MM.1S (cell line): ENCODE measurements around the gene HOXB3.

Experiments
- DNase-seq: peaks from one replicate; pipeline ENCODE4 v3.0.0-alpha.2; 2015
- H2AFZ ChIP-seq: fragments of 300-600 bp; sonication (generic); 2 replicates; pipeline ENCODE4 v1.6.0; 2016; ENCODE audit warnings: antibody characterized with exemption, low read length
- H3F3A ChIP-seq: fragments of 300-600 bp; sonication (generic); 2 replicates; pipeline ENCODE4 v1.6.1; 2016; ENCODE audit warnings: mild to moderate bottlenecking, antibody characterized with exemption, low read length, moderate library complexity, mixed read lengths; ENCODE audit not compliant: insufficient read depth
- H3K27ac ChIP-seq: fragments of 300-600 bp; sonication (generic); 2 replicates; pipeline ENCODE4 v1.5.1; 2016; ENCODE audit warnings: mild to moderate bottlenecking, low read length
- H3K27me3 ChIP-seq: fragments of 300-600 bp; sonication (generic); replicated peaks from 2 replicates; pipeline ENCODE4 v1.6.0; 2016; ENCODE audit warnings: low read length; ENCODE audit not compliant: insufficient read depth
- H3K36me3 ChIP-seq: fragments of 300-600 bp; sonication (generic); replicated peaks from 2 replicates; pipeline ENCODE4 v1.6.1; 2016; ENCODE audit warnings: mild to moderate bottlenecking, low read length, mixed read lengths; ENCODE audit not compliant: insufficient read depth
- H3K4me1 ChIP-seq: fragments of 300-600 bp; sonication (generic); 2 replicates; pipeline ENCODE4 v1.6.1; 2016; ENCODE audit warnings: low read length, mixed read lengths
- H3K4me2 ChIP-seq: fragments of 300-600 bp; sonication (generic); 2 replicates; pipeline ENCODE4 v1.6.0; 2016; ENCODE audit warnings: low read depth, low read length
- H3K4me3 ChIP-seq: fragments of 300-600 bp; sonication (generic); 2 replicates; pipeline ENCODE4 v1.5.1; 2016; ENCODE audit warnings: low read length, mixed read lengths
- H3K79me2 ChIP-seq: fragments of 300-600 bp; sonication (generic); 2 replicates; pipeline ENCODE4 v1.6.1; 2016; ENCODE audit warnings: mixed run types, low read length, mixed read lengths
- H3K9ac ChIP-seq: fragments of 300-600 bp; sonication (generic); 2 replicates; pipeline ENCODE4 v1.6.1; 2016; ENCODE audit warnings: low read length, mixed read lengths
- H3K9me2 ChIP-seq: fragments of 300-600 bp; sonication (generic); replicated peaks from 2 replicates; pipeline ENCODE4 v1.6.1; 2016; ENCODE audit warnings: mild to moderate bottlenecking, low read length, mixed read lengths; ENCODE audit not compliant: insufficient read depth
- H3K9me3 ChIP-seq: fragments of 300-600 bp; sonication (generic); replicated peaks from 2 replicates; pipeline ENCODE4 v1.6.1; 2016; ENCODE audit warnings: mild to moderate bottlenecking, low read length, mixed read lengths; ENCODE audit not compliant: insufficient read depth
- H4K20me1 ChIP-seq: fragments of 300-600 bp; sonication (generic); 2 replicates; pipeline ENCODE4 v1.6.1; 2016; ENCODE audit warnings: mild to moderate bottlenecking, low read length, moderate library complexity, mixed read lengths; ENCODE audit not compliant: insufficient read depth
- EZH2 ChIP-seq: fragments of 300-600 bp; sonication (generic); optimal IDR thresholded peaks from 2 replicates; pipeline ENCODE3; 2017; ENCODE audit warnings: low read depth, mild to moderate bottlenecking, antibody characterized with exemption, low read length, mixed read lengths
- EZH2phosphoT487 ChIP-seq: fragments of 300-600 bp; sonication (generic); IDR thresholded peaks from 2 replicates; pipeline ENCODE4 v1.6.1; 2018; ENCODE audit warnings: antibody characterized with exemption, low read length
- TF ChIP-seq, protein P1 (sequence below): fragments of 300-600 bp; sonication (generic); IDR thresholded peaks from 2 replicates; pipeline ENCODE4 v1.5.1; 2016; ENCODE audit warnings: antibody characterized with exemption, low read length, mixed read lengths

The HOXB3 gene

GRCh38 chr17:48632579-48633265, 42.7 kb upstream of the HOXB3 start:
- Histone ChIP-seq H3K9me2 (no peaks in the 10 kb centered on the region), H3K79me2 (no peaks in the 10 kb centered on the region), H3K4me3 (no peak overlapping the region), H3K9ac (no peak overlapping the region), H3K4me1 (peaks cover 4% of the 10 kb centered on the region; the same call in 1 of the 2 replicates), H3K4me2 (no peak overlapping the region), H3K36me3 (no peaks in the 10 kb centered on the region), H2AFZ (no peak overlapping the region), H3F3A (no peaks in the 10 kb centered on the region), H3K9me3 (no peaks in the 10 kb centered on the region), H3K27ac (no peak overlapping the region), H4K20me1 (no peaks in the 10 kb centered on the region), H3K27me3 (peaks cover 43% of the 10 kb centered on the region)
- TF ChIP-seq EZH2 (no peak), EZH2phosphoT487 (no peak)
- TF ChIP-seq, protein P1, sequence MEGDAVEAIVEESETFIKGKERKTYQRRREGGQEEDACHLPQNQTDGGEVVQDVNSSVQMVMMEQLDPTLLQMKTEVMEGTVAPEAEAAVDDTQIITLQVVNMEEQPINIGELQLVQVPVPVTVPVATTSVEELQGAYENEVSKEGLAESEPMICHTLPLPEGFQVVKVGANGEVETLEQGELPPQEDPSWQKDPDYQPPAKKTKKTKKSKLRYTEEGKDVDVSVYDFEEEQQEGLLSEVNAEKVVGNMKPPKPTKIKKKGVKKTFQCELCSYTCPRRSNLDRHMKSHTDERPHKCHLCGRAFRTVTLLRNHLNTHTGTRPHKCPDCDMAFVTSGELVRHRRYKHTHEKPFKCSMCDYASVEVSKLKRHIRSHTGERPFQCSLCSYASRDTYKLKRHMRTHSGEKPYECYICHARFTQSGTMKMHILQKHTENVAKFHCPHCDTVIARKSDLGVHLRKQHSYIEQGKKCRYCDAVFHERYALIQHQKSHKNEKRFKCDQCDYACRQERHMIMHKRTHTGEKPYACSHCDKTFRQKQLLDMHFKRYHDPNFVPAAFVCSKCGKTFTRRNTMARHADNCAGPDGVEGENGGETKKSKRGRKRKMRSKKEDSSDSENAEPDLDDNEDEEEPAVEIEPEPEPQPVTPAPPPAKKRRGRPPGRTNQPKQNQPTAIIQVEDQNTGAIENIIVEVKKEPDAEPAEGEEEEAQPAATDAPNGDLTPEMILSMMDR, result no peak
- DNase-seq, result no peak

DNA sequence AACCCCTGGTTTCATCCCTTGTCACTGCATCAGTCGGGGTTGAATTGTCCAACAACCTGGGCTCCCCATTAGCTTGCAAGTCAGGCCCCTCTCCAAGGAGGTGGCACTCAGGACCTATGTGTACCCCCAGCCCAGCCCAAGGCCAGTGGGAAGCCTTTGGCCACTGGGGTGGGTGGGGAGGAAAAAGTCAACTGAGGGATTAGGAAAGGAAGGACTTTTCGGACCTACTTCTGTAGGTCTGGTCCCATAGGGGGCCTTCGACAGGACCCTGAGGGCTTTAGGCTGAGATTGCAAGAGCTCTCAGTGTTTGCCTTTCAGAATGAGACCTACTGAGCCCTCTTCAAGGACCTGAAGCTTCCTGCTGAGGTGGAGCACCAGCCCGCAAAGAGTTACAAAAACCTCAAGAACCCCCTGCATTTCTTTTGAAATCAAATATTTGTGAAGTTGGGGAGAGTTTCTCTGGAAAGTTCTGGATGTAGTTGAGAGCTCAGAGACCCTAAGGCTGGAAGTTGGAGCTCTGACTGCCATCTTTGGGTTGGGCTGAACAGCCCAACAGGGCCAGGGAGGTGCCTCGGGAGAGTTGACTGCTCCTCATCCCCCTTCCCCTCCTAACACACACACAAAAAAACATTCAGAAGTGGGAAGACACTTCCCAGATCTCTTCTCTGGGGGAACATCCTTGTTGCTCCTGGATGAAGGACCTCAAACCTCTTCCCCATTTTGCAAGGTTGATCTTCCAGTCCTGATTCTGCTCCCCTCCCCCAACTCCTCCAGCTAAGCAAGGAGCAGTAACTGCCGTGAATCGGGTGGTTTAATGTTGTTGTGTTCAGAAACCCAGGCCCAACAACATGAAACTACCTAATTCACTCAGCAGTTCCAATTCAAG, 41.9 kb upstream of the HOXB3 start:
- Histone ChIP-seq H3K36me3 (no peaks in the 10 kb centered on the region), H3K9ac (no peak overlapping the region), H2AFZ (no peak overlapping the region), H3K4me1 (peaks cover 3% of the 10 kb centered on the region; the same call in 1 of the 2 replicates), H3K27ac (no peak overlapping the region), H3K4me2 (no peak overlapping the region), H3K27me3 (peaks cover 43% of the 10 kb centered on the region), H4K20me1 (no peaks in the 10 kb centered on the region), H3F3A (no peaks in the 10 kb centered on the region), H3K9me2 (no peaks in the 10 kb centered on the region), H3K9me3 (no peaks in the 10 kb centered on the region), H3K79me2 (no peaks in the 10 kb centered on the region), H3K4me3 (no peak overlapping the region)
- DNase-seq, result no peak
- TF ChIP-seq, protein P1, result no peak
- TF ChIP-seq EZH2phosphoT487 (no peak), EZH2 (no peak)

GRCh38 chr17:48630925-48631692, 41.1 kb upstream of the HOXB3 start:
- TF ChIP-seq EZH2phosphoT487 (no peak), EZH2 (no peak)
- TF ChIP-seq, protein P1, result no peak
- H3K9me2 ChIP-seq, result no peaks in the 10 kb centered on the region
- H3K9me3 ChIP-seq, result no peaks in the 10 kb centered on the region
- no peak overlapping the region for H2AFZ ChIP-seq
- no peak for DNase-seq
- H3K27ac ChIP-seq, result no peak overlapping the region
- no peaks in the 10 kb centered on the region for H4K20me1 ChIP-seq
- H3K27me3 ChIP-seq, result peaks cover 47% of the 10 kb centered on the region
- H3K4me2 ChIP-seq, result no peak overlapping the region
- H3K36me3 ChIP-seq, result no peaks in the 10 kb centered on the region
- H3K4me1 ChIP-seq, result no peaks in the 10 kb centered on the region
- H3K79me2 ChIP-seq, result no peaks in the 10 kb centered on the region
- H3F3A ChIP-seq, result no peaks in the 10 kb centered on the region
- H3K4me3 ChIP-seq, result no peak overlapping the region
- H3K9ac ChIP-seq, result no peak overlapping the region
